Mucosa of rectum (tissue), 2 donors: ENCODE results near the gene SOS2.

Experiments used
- H3K27ac ChIP-seq, 2 donors: one replicate each; pipeline ENCODE4 v1.7.0; 2013; ENCODE audit warnings: inconsistent platforms in 2 of 2, low read depth in 2 of 2, low read length in 2 of 2
- H3K27me3 ChIP-seq, 2 donors: one replicate each; pipeline ENCODE4 v1.7.0; 2013; ENCODE audit warnings: low read length in 2 of 2; ENCODE audit not compliant: control insufficient read depth in 2 of 2, insufficient read depth in 2 of 2
- H3K36me3 ChIP-seq, 2 donors: one replicate each; pipeline ENCODE4 v1.7.0; 2013; ENCODE audit warnings: low read length in 2 of 2; ENCODE audit not compliant: control insufficient read depth in 2 of 2, insufficient read depth in 2 of 2
- H3K4me1 ChIP-seq, 2 donors: one replicate each; pipeline ENCODE4 v1.7.0; 2013; ENCODE audit warnings: low read length in 2 of 2, mild to moderate bottlenecking in 1 of 2; ENCODE audit not compliant: control insufficient read depth in 2 of 2, insufficient read depth in 2 of 2
- H3K4me3 ChIP-seq, 2 donors: one replicate each; pipeline ENCODE4 v1.7.0; 2013; ENCODE audit warnings: low read length in 2 of 2
- H3K9ac ChIP-seq, 2 donors: one replicate each; pipeline ENCODE4 v1.7.0; 2013; ENCODE audit warnings: low read length in 2 of 2, low read depth in 1 of 2, mild to moderate bottlenecking in 1 of 2
- H3K9me3 ChIP-seq, 2 donors: one replicate each; pipeline ENCODE4 v1.7.0; 2013; ENCODE audit warnings: low read length in 2 of 2; ENCODE audit not compliant: control insufficient read depth in 2 of 2
- donor health status: healthy.
- donor health status: Normal muscosa, but diverticular disease.

SOS2 gene

GRCh38 chr14:50103558-50103957, 127.8 kb downstream of the SOS2 start:
- Histone ChIP-seq H3K4me1 (peaks cover 8 to 26% of the 10 kb centered on the region in 2 donors), H3K9ac (no peak overlapping the region), H3K9me3 (no peaks in the 10 kb centered on the region), H3K36me3 (peaks cover 5 to 11% of the 10 kb centered on the region in 2 donors), H3K4me3 (no peak overlapping the region), H3K27ac (no peak overlapping the region), H3K27me3 (no peaks in the 10 kb centered on the region)

- H3K36me3 ChIP-seq: peaks cover 4% of the 10 kb centered on the region in 2 donors
- H3K27ac ChIP-seq: peak overlapping the region; percentile 69 to 87
- peak overlapping the region in 1 of 2 donors; percentile 56 for H3K9ac ChIP-seq
- H3K27me3 ChIP-seq: no peaks in the 10 kb centered on the region
- peaks cover 8 to 26% of the 10 kb centered on the region in 2 donors for H3K4me1 ChIP-seq
- no peaks in the 10 kb centered on the region for H3K9me3 ChIP-seq
- no peak overlapping the region for H3K4me3 ChIP-seq
These were observed 130.0 kb downstream of the SOS2 start for GRCh38 chr14:50101417-50101816.

- peak overlapping the region; percentile 20 to 56 for H3K9ac ChIP-seq
- H3K9me3 ChIP-seq: no peaks in the 10 kb centered on the region
- H3K27me3 ChIP-seq: no peaks in the 10 kb centered on the region
- peak overlapping the region; percentile 69 to 87 for H3K27ac ChIP-seq
- peak overlapping the region in 1 of 2 donors; percentile 9 for H3K4me3 ChIP-seq
- no peaks in the 10 kb centered on the region for H3K36me3 ChIP-seq
- H3K4me1 ChIP-seq: peaks cover 8 to 26% of the 10 kb centered on the region in 2 donors
These were observed 130.6 kb downstream of the SOS2 start for GRCh38 chr14:50100805-50101204.

- no peaks in the 10 kb centered on the region for H3K27me3 ChIP-seq
- H3K27ac ChIP-seq: peak overlapping the region in 1 of 2 donors; percentile 4
- H3K9ac ChIP-seq: no peak overlapping the region
- H3K4me3 ChIP-seq: no peak overlapping the region
- H3K36me3 ChIP-seq: no peaks in the 10 kb centered on the region
- no peaks in the 10 kb centered on the region for H3K9me3 ChIP-seq
- H3K4me1 ChIP-seq: peaks cover 6 to 20% of the 10 kb centered on the region in 2 donors
These were observed 132.0 kb downstream of the SOS2 start for GRCh38 chr14:50099335-50099734.

- Histone ChIP-seq H3K27me3 (no peaks in the 10 kb centered on the region), H3K9me3 (no peaks in the 10 kb centered on the region), H3K36me3 (no peaks in the 10 kb centered on the region), H3K4me3 (no peak overlapping the region), H3K4me1 (peaks cover 0 to 9% of the 10 kb centered on the region in 2 donors), H3K9ac (no peak overlapping the region), H3K27ac (peak overlapping the region in 1 of 2 donors; percentile 44)
These were observed 135.5 kb downstream of the SOS2 start for GRCh38 chr14:50095895-50096294.

GRCh38 chr14:50094056-50094755, 137.2 kb downstream of the SOS2 start:
- Histone ChIP-seq H3K4me3 (no peak overlapping the region), H3K27me3 (no peaks in the 10 kb centered on the region), H3K4me1 (no peaks in the 10 kb centered on the region), H3K27ac (no peak overlapping the region), H3K9ac (no peak overlapping the region), H3K36me3 (no peaks in the 10 kb centered on the region), H3K9me3 (no peaks in the 10 kb centered on the region)

GRCh38 chr14:50093496-50093895, 137.9 kb downstream of the SOS2 start:
- H3K9ac ChIP-seq: no peak overlapping the region

GRCh38 chr14:50092006-50092555, 139.3 kb downstream of the SOS2 start:
- H3K36me3 ChIP-seq: no peaks in the 10 kb centered on the region
- H3K9me3 ChIP-seq: no peaks in the 10 kb centered on the region
- no peak overlapping the region for H3K9ac ChIP-seq
- H3K27ac ChIP-seq: no peak overlapping the region
- no peaks in the 10 kb centered on the region for H3K4me1 ChIP-seq
- no peak overlapping the region for H3K4me3 ChIP-seq
- H3K27me3 ChIP-seq: no peaks in the 10 kb centered on the region

More at GRCh38 chr14:50093496-50093895, 137.9 kb downstream of the SOS2 start:
- Histone ChIP-seq H3K36me3 (no peaks in the 10 kb centered on the region), H3K27me3 (no peaks in the 10 kb centered on the region), H3K9me3 (no peaks in the 10 kb centered on the region), H3K4me3 (no peak overlapping the region), H3K4me1 (no peaks in the 10 kb centered on the region), H3K27ac (no peak overlapping the region)

GRCh38 chr14:50091240-50091913, 140.0 kb downstream of the SOS2 start:
- H3K9me3 ChIP-seq: no peaks in the 10 kb centered on the region
- no peaks in the 10 kb centered on the region for H3K27me3 ChIP-seq
- no peak overlapping the region for H3K4me3 ChIP-seq
- no peak overlapping the region for H3K9ac ChIP-seq
- no peaks in the 10 kb centered on the region for H3K36me3 ChIP-seq
- H3K27ac ChIP-seq: no peak overlapping the region
- H3K4me1 ChIP-seq: no peaks in the 10 kb centered on the region

- H3K36me3 ChIP-seq: no peaks in the 10 kb centered on the region
- H3K27ac ChIP-seq: no peak overlapping the region
- H3K27me3 ChIP-seq: no peaks in the 10 kb centered on the region
- H3K4me3 ChIP-seq: no peak overlapping the region
- H3K4me1 ChIP-seq: no peaks in the 10 kb centered on the region
- no peak overlapping the region for H3K9ac ChIP-seq
- H3K9me3 ChIP-seq: no peaks in the 10 kb centered on the region
These were observed 142.2 kb downstream of the SOS2 start for GRCh38 chr14:50089208-50089607.
